Measurements from ENCODE around the gene KL.

DNA sequence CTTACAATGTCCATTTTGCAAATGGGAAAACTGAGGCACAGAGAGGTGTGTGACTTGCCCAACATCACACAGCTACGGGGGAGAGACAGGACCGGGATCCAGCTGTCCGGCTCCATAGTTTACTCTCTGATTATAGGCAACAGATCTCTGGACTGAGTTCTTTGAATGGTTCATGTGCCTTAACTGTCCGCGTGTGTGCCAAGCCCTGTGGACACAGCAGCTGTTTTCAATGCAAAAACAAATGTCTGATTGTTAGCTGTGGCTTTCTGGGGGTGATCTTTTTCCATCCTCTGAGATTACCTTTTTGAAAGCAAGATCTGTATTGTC, 94.1 kb downstream of the KL start:
- TF ChIP-seq, protein P1, sequence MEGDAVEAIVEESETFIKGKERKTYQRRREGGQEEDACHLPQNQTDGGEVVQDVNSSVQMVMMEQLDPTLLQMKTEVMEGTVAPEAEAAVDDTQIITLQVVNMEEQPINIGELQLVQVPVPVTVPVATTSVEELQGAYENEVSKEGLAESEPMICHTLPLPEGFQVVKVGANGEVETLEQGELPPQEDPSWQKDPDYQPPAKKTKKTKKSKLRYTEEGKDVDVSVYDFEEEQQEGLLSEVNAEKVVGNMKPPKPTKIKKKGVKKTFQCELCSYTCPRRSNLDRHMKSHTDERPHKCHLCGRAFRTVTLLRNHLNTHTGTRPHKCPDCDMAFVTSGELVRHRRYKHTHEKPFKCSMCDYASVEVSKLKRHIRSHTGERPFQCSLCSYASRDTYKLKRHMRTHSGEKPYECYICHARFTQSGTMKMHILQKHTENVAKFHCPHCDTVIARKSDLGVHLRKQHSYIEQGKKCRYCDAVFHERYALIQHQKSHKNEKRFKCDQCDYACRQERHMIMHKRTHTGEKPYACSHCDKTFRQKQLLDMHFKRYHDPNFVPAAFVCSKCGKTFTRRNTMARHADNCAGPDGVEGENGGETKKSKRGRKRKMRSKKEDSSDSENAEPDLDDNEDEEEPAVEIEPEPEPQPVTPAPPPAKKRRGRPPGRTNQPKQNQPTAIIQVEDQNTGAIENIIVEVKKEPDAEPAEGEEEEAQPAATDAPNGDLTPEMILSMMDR (tag by site-specific recombination; IDR thresholded peaks at IDR 0.05), result no peak
- TF ChIP-seq, protein P2, sequence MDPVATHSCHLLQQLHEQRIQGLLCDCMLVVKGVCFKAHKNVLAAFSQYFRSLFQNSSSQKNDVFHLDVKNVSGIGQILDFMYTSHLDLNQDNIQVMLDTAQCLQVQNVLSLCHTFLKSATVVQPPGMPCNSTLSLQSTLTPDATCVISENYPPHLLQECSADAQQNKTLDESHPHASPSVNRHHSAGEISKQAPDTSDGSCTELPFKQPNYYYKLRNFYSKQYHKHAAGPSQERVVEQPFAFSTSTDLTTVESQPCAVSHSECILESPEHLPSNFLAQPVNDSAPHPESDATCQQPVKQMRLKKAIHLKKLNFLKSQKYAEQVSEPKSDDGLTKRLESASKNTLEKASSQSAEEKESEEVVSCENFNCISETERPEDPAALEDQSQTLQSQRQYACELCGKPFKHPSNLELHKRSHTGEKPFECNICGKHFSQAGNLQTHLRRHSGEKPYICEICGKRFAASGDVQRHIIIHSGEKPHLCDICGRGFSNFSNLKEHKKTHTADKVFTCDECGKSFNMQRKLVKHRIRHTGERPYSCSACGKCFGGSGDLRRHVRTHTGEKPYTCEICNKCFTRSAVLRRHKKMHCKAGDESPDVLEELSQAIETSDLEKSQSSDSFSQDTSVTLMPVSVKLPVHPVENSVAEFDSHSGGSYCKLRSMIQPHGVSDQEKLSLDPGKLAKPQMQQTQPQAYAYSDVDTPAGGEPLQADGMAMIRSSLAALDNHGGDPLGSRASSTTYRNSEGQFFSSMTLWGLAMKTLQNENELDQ (tag by site-specific recombination; IDR thresholded peaks at IDR 0.05; ENCODE audit: low read depth), result no peak
- no peak for TF ChIP-seq ZNF24 (tag by site-specific recombination; IDR thresholded peaks at IDR 0.05)
- no peak for TF ChIP-seq ZNF48 (tag by site-specific recombination; IDR thresholded peaks at IDR 0.05)
- TF ChIP-seq, protein P3, sequence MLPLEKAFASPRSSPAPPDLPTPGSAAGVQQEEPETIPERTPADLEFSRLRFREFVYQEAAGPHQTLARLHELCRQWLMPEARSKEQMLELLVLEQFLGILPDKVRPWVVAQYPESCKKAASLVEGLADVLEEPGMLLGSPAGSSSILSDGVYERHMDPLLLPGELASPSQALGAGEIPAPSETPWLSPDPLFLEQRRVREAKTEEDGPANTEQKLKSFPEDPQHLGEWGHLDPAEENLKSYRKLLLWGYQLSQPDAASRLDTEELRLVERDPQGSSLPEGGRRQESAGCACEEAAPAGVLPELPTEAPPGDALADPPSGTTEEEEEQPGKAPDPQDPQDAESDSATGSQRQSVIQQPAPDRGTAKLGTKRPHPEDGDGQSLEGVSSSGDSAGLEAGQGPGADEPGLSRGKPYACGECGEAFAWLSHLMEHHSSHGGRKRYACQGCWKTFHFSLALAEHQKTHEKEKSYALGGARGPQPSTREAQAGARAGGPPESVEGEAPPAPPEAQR (tag by site-specific recombination; IDR thresholded peaks at IDR 0.05), result no peak
- TF ChIP-seq ZNF324 (tag by site-specific recombination; IDR thresholded peaks at IDR 0.05), result no peak
- no peak for TF ChIP-seq ZNF202 (tag by site-specific recombination; IDR thresholded peaks at IDR 0.05; ENCODE audit: borderline replicate concordance)
- no peak for TF ChIP-seq ZNF10 (tag by site-specific recombination; IDR thresholded peaks at IDR 0.05)
- no peak for TF ChIP-seq GLI2 (tag by site-specific recombination; IDR thresholded peaks at IDR 0.05; ENCODE audit: borderline replicate concordance, low read depth)
- TF ChIP-seq, protein P4, sequence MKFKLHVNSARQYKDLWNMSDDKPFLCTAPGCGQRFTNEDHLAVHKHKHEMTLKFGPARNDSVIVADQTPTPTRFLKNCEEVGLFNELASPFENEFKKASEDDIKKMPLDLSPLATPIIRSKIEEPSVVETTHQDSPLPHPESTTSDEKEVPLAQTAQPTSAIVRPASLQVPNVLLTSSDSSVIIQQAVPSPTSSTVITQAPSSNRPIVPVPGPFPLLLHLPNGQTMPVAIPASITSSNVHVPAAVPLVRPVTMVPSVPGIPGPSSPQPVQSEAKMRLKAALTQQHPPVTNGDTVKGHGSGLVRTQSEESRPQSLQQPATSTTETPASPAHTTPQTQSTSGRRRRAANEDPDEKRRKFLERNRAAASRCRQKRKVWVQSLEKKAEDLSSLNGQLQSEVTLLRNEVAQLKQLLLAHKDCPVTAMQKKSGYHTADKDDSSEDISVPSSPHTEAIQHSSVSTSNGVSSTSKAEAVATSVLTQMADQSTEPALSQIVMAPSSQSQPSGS (tag by site-specific recombination; IDR thresholded peaks at IDR 0.05; ENCODE audit: low read depth), result no peak
- no peak for TF ChIP-seq ZNF16 (tag by site-specific recombination; IDR thresholded peaks at IDR 0.05; ENCODE audit: low read depth)

Data from HEK293 (cell line).